Thyroid gland (tissue), 4 donors: ENCODE measurements around the gene TMEM50A.
"Not testable (repeated sequence)": the region's sequence is repeated elsewhere in the genome, so short reads cannot be mapped to it uniquely, and the experiment has no call there.

Experiments
- CTCF ChIP-seq, 6 experiments: fragments of 200-600 bp in 3 of 6; fragments of 450-650 bp in 3 of 6; sonication (generic) in 3 of 6; IDR thresholded peaks; one replicate each; pipeline ENCODE4 v1.5.1; 2016 to 2019; ENCODE audit warnings: antibody characterized with exemption in 6 of 6, mild to moderate bottlenecking in 2 of 6, inconsistent platforms in 1 of 6, moderate library complexity in 1 of 6
- POLR2A ChIP-seq, 2 donors: fragments of 450-650 bp; IDR thresholded peaks; one replicate each; pipeline ENCODE4 v1.6.1; 2017; ENCODE audit warnings: antibody characterized with exemption in 2 of 2, mild to moderate bottlenecking in 2 of 2, moderate library complexity in 1 of 2

GRCh38 chr1:25300729-25301128 lies 37.4 kb upstream of the TMEM50A start:
- not testable (repeated sequence) for TF ChIP-seq POLR2A, CTCF (IDR thresholded peaks at IDR 0.05)
